PFSK-1 (cell line): Measurements from ENCODE around the gene GDPD1.

ENCODE experiments used
- POLR2AphosphoS5 ChIP-seq: IDR thresholded peaks from 2 replicates; pipeline ENCODE4 v1.6.1; 2012; ENCODE audit warnings: low read depth, mild to moderate bottlenecking, control low read depth, low read length, moderate library complexity
- REST ChIP-seq, 2 experiments: IDR thresholded peaks; 2 replicates each; pipeline versions ENCODE4 v1.6.1 to v1.8.0; 2011 to 2012; ENCODE audit warnings: low read depth in 2 of 2, low read length in 2 of 2, control low read depth in 1 of 2, inconsistent platforms in 1 of 2, mild to moderate bottlenecking in 1 of 2, moderate library complexity in 1 of 2; ENCODE audit not compliant: insufficient read depth in 1 of 2
- SIN3A ChIP-seq: IDR thresholded peaks from 2 replicates; pipeline ENCODE4 v1.6.1; 2012; ENCODE audit warnings: mild to moderate bottlenecking, low read length, moderate library complexity, borderline replicate concordance; ENCODE audit not compliant: insufficient read depth
- TAF1 ChIP-seq: IDR thresholded peaks from 2 replicates; pipeline ENCODE4 v1.6.1; 2012; ENCODE audit warnings: low read length, control low read depth, borderline replicate concordance; ENCODE audit not compliant: insufficient read depth

GRCh38 chr17:59266745-59267144 lies 46.4 kb downstream of the GDPD1 start:
- no peak for TF ChIP-seq TAF1
- TF ChIP-seq POLR2AphosphoS5 = no peak
- TF ChIP-seq REST (IDR thresholded peaks at IDR 0.05; ENCODE audit: insufficient read depth in 1 of 2, low read depth in 2 of 2, low read length in 2 of 2) = no peak
- TF ChIP-seq SIN3A = no peak
